Measurements from ENCODE around the gene ZC3H10.

- TF ChIP-seq, protein P1, sequence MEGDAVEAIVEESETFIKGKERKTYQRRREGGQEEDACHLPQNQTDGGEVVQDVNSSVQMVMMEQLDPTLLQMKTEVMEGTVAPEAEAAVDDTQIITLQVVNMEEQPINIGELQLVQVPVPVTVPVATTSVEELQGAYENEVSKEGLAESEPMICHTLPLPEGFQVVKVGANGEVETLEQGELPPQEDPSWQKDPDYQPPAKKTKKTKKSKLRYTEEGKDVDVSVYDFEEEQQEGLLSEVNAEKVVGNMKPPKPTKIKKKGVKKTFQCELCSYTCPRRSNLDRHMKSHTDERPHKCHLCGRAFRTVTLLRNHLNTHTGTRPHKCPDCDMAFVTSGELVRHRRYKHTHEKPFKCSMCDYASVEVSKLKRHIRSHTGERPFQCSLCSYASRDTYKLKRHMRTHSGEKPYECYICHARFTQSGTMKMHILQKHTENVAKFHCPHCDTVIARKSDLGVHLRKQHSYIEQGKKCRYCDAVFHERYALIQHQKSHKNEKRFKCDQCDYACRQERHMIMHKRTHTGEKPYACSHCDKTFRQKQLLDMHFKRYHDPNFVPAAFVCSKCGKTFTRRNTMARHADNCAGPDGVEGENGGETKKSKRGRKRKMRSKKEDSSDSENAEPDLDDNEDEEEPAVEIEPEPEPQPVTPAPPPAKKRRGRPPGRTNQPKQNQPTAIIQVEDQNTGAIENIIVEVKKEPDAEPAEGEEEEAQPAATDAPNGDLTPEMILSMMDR (conservative IDR thresholded peaks at IDR 0.05; ENCODE audit: low read depth, low read length): no peak
- TF ChIP-seq EZH2 (IDR thresholded peaks at IDR 0.05; ENCODE audit: borderline replicate concordance, low read depth, low read length, poor library complexity, severe bottlenecking): no peak
These were observed 10.8 kb upstream of the ZC3H10 start for GRCh38 chr12:56107242-56107641.

Measured in A673 (cell line).